22Rv1 (cell line): Measurements from ENCODE around the gene RBX1.

ENCODE experiments used
- CTCF ChIP-seq: fragments of 450-650 bp; IDR thresholded peaks from 2 replicates; pipeline ENCODE4 v1.5.1; 2017; ENCODE audit warnings: mild to moderate bottlenecking
- ZFX ChIP-seq: fragments of 450-650 bp; IDR thresholded peaks from 2 replicates; pipeline ENCODE4 v1.6.1; 2017; ENCODE audit warnings: antibody characterized with exemption, borderline replicate concordance

GRCh38 chr22:41021613-41022454 is 70.7 kb downstream of the RBX1 start:
- TF ChIP-seq CTCF, result peak; percentile 52
- no peak for TF ChIP-seq ZFX
